B cell (primary cell): Measurements from ENCODE around the gene GALC. TPM values are rescaled to one million over a fixed set of nuclear protein-coding genes. Genes with fewer than 3 reads are reported as not detected.

Experiments
- ATAC-seq: fragments of 200-7000 bp; cut with Tn5 transposase; one replicate; pipeline ENCODE4 v1.10.0; 2021; ENCODE audit warnings: low read depth, mild to moderate bottlenecking, moderate number of reproducible peaks, moderate library complexity
- CTCF ChIA-PET: fragments of 350-600 bp; sonication (Branson Sonifier 250); formaldehyde crosslinking; loops from one replicate; lab custom pipeline; 2021; ENCODE audit warnings: antibody characterized with exemption, inconsistent platforms; lab: Charles Lee
- POLR2A ChIA-PET: fragments of 350-600 bp; sonication (Branson Sonifier 250); formaldehyde crosslinking; loops from one replicate; lab custom pipeline; 2021; ENCODE audit warnings: antibody characterized with exemption; lab: Charles Lee
- DNase-seq: peaks from one replicate; pipeline ENCODE4 v3.0.0; 2013
- H2AFZ ChIP-seq: 2 replicates; pipeline ENCODE4 v1.6.1; 2012; ENCODE audit warnings: mild to moderate bottlenecking, low read depth, low read length; ENCODE audit not compliant: insufficient read depth, poor library complexity, severe bottlenecking
- H3K27ac ChIP-seq, 2 donors: 1 replicate in 1 of 2; 2 replicates in 1 of 2; pipeline ENCODE4 v1.5.1; 2012 to 2013; ENCODE audit warnings: low read length in 2 of 2, mild to moderate bottlenecking in 2 of 2, moderate library complexity in 1 of 2
- H3K27me3 ChIP-seq, 4 experiments: fragments of 200-600 bp in 1 of 4; sonication (generic) in 1 of 4; replicated peaks in 1 of 4; 1 replicate in 2 of 4; 2 replicates in 2 of 4; pipeline versions ENCODE4 v1.6.1 to v1.7.0; 2013 to 2016; ENCODE audit warnings: low read length in 3 of 4, mild to moderate bottlenecking in 2 of 4, mixed read lengths in 1 of 4, moderate library complexity in 1 of 4; ENCODE audit not compliant: insufficient read depth in 4 of 4, control insufficient read depth in 3 of 4; ENCODE audit errors: control extremely low read depth in 1 of 4
- H3K36me3 ChIP-seq, 2 experiments: replicated peaks in 1 of 2; 1 replicate in 1 of 2; 2 replicates in 1 of 2; pipeline versions ENCODE4 v1.6.1 to v1.7.1; 2013; ENCODE audit warnings: low read length in 1 of 2; ENCODE audit not compliant: insufficient read depth in 2 of 2, control insufficient read depth in 1 of 2; ENCODE audit errors: control extremely low read depth in 1 of 2, extremely low read depth in 1 of 2
- H3K4me1 ChIP-seq, 2 donors: fragments of 200-600 bp in 1 of 2; sonication (generic) in 1 of 2; 1 replicate in 1 of 2; 2 replicates in 1 of 2; pipeline versions ENCODE4 v1.5.1 to v1.6.1; 2013 to 2017; ENCODE audit warnings: low read length in 2 of 2; ENCODE audit not compliant: control insufficient read depth in 2 of 2, insufficient read depth in 2 of 2
- H3K4me2 ChIP-seq: replicated peaks from 2 replicates; pipeline ENCODE3; 2012; ENCODE audit warnings: mild to moderate bottlenecking, low read depth, low read length; ENCODE audit not compliant: poor library complexity, severe bottlenecking
- H3K4me3 ChIP-seq, 5 experiments: fragments of 200-600 bp in 1 of 5; sonication (generic) in 1 of 5; 1 replicate in 3 of 5; 2 replicates in 2 of 5; pipeline versions ENCODE4 v1.5.1 to v1.7.0; 2011 to 2016; ENCODE audit warnings: low read length in 4 of 5, mild to moderate bottlenecking in 4 of 5, low read depth in 2 of 5, control low read depth in 1 of 5, moderate library complexity in 1 of 5; ENCODE audit not compliant: insufficient read depth in 1 of 5; ENCODE audit errors: control extremely low read depth in 1 of 5, extremely low read depth in 1 of 5
- H3K79me2 ChIP-seq: fragments of 200-600 bp; sonication (generic); one replicate; pipeline ENCODE4 v1.6.0; 2016; ENCODE audit warnings: low read length; ENCODE audit not compliant: control insufficient read depth, insufficient read depth
- H3K9ac ChIP-seq: fragments of 200-600 bp; sonication (generic); 2 replicates; pipeline ENCODE4 v1.6.1; 2017; ENCODE audit warnings: mild to moderate bottlenecking, low read length, moderate library complexity
- H3K9me3 ChIP-seq, 3 donors: one replicate each; pipeline versions ENCODE4 v1.6.1 to v1.7.1; 2013; ENCODE audit warnings: low read length in 2 of 3; ENCODE audit not compliant: control insufficient read depth in 2 of 3, insufficient read depth in 1 of 3; ENCODE audit errors: control extremely low read depth in 1 of 3
- H4K20me1 ChIP-seq: 2 replicates; pipeline ENCODE4 v1.6.0; 2012; ENCODE audit warnings: mild to moderate bottlenecking, low read length; ENCODE audit not compliant: insufficient read depth, control insufficient read depth, poor library complexity, severe bottlenecking
- H3K27ac Mint-ChIP-seq: one replicate; pipeline ENCODE4 v1.8.0; 2021; ENCODE audit warnings: mixed read lengths
- H3K27me3 Mint-ChIP-seq: one replicate; pipeline ENCODE4 v1.8.0; 2021; ENCODE audit warnings: mixed read lengths
- H3K4me1 Mint-ChIP-seq: one replicate; pipeline ENCODE4 v1.8.0; 2021; ENCODE audit warnings: mixed read lengths
- H3K4me3 Mint-ChIP-seq: one replicate; pipeline ENCODE4 v1.8.0; 2021; ENCODE audit warnings: mixed read lengths
- H3K9me3 Mint-ChIP-seq: one replicate; pipeline ENCODE4 v1.8.0; 2022; ENCODE audit warnings: mixed read lengths; ENCODE audit not compliant: insufficient read depth
- CTCF ChIP-seq: fragments of 200-600 bp; IDR thresholded peaks from one replicate; pipeline ENCODE4 v1.8.0; 2022; ENCODE audit warnings: antibody characterized with exemption, mild to moderate bottlenecking
- EZH2 ChIP-seq: IDR thresholded peaks from 2 replicates; pipeline ENCODE4 v1.6.1; 2012; ENCODE audit warnings: borderline replicate concordance, low read depth, mild to moderate bottlenecking, moderate library complexity, low read length; ENCODE audit not compliant: insufficient read depth, poor library complexity, severe bottlenecking
- WGBS: methylation state at CpG from one replicate; pipeline ENCODE4 v1.1.5; 2013; ENCODE audit warnings: missing lambda C conversion rate; ENCODE audit not compliant: insufficient coverage; 5-methylcytosine and 5-hydroxymethylcytosine counted together
- intact Hi-C: fragments of 100-400 bp; cut with micrococcal nuclease; formaldehyde crosslinking; loops from one replicate; pipeline ENCODE4 v1.10.0; 2022
- polyA plus RNA-seq: library from polyadenylated mRNA; depleted of rRNA; stranded (reverse); fragments of >200 nt; gene quantifications from 2 replicates; pipeline ENCODE4 v1.2.3, GENCODE V29; 2012
- total RNA-seq, 2 donors: library from RNA; stranded (reverse); fragments of 120-200 nt in 1 of 2; gene quantifications; 1 replicate in 1 of 2; 2 replicates in 1 of 2; pipeline versions ENCODE4 v1.2.3 to v1.2.4, GENCODE V29; 2013 to 2022

Gene GALC
- total and polyA plus RNA-seq, 2 donors (not counting 1 experiment from before 2014, with no cell fraction given), result 4.9 to 17.8 TPM

GRCh38 chr14:88016768-88017167 lies 23.8 kb upstream of the GALC start:
- ATAC-seq (no peak), DNase-seq (no peak)
- H3K4me2 ChIP-seq, result no peak overlapping the region
- peaks cover 0 to 21% of the 10 kb centered on the region in 2 experiments for H3K36me3 ChIP-seq
- Mint-ChIP-seq H3K9me3 (no peaks in the 10 kb centered on the region), H3K27me3 (no peaks in the 10 kb centered on the region), H3K27ac (no peak overlapping the region), H3K4me1 (peaks cover 19% of the 10 kb centered on the region), H3K4me3 (no peak overlapping the region)
- no peaks in the 10 kb centered on the region for H3K27me3 ChIP-seq
- H3K27ac ChIP-seq, result no peak overlapping the region
- CTCF ChIA-PET, result interaction anchor here (0.8 to 6.7 kb wide), 6 partner anchors 14 to 152 kb away, joined by 3 to 63 read pairs (median 5); no protein-coding TSS in a partner anchor
- WGBS, result 100% methylated on average over 2 of the region's 2 CpGs
- H2AFZ ChIP-seq, result no peak overlapping the region
- H3K4me1 ChIP-seq, result peaks cover 2 to 7% of the 10 kb centered on the region in 2 donors
- no peak overlapping the region for H3K9ac ChIP-seq
- H3K4me3 ChIP-seq, result no peak overlapping the region
- peaks cover 63% of the 10 kb centered on the region for H3K79me2 ChIP-seq
- H3K9me3 ChIP-seq, result peaks cover 0 to 1% (median 0%) of the 10 kb centered on the region in 3 donors
- H4K20me1 ChIP-seq, result peaks cover 27% of the 10 kb centered on the region
- TF ChIP-seq CTCF (no peak), EZH2 (no peak)
- POLR2A ChIA-PET, result no interaction called here
- intact Hi-C loops, result loop anchor here (5.0 kb wide), 1 partner anchor 34 kb away; no protein-coding TSS in a partner anchor

- Histone ChIP-seq H3K4me2 (peak overlapping the region; percentile 41), H3K4me1 (peaks cover 2 to 13% of the 10 kb centered on the region in 2 donors), H3K9ac (no peak overlapping the region), H3K9me3 (peaks cover 0 to 1% (median 0%) of the 10 kb centered on the region in 3 donors), H2AFZ (peak overlapping the region; percentile 21), H3K27ac (no peak overlapping the region), H4K20me1 (peaks cover 27% of the 10 kb centered on the region), H3K36me3 (peaks cover 4 to 35% of the 10 kb centered on the region in 2 experiments), H3K4me3 (no peak overlapping the region), H3K79me2 (peaks cover 91% of the 10 kb centered on the region), H3K27me3 (no peaks in the 10 kb centered on the region)
- Mint-ChIP-seq H3K4me1 (peaks cover 44% of the 10 kb centered on the region), H3K4me3 (no peak overlapping the region), H3K9me3 (no peaks in the 10 kb centered on the region), H3K27ac (no peak overlapping the region), H3K27me3 (no peaks in the 10 kb centered on the region)
- POLR2A ChIA-PET, result interaction anchor here (0.6 kb wide), 1 partner anchor 560 kb away, joined by 3 read pairs; no protein-coding TSS in a partner anchor
- CTCF ChIA-PET, result interaction anchor here (0.8 to 6.7 kb wide), 16 partner anchors 9 to 778 kb away, joined by 3 to 63 read pairs (median 8); partner anchors contain the start of genes EML5, GALC and GPR65
- intact Hi-C loops, result loop anchor here (1.0 kb wide), 2 partner anchors 69 to 154 kb away; no protein-coding TSS in a partner anchor
- TF ChIP-seq EZH2 (no peak), CTCF (peak; percentile 84)
- WGBS, result 0% methylated on average over 2 of the region's 7 CpGs
- peak; percentile 86 for ATAC-seq
- peak; percentile 72 for DNase-seq
These were observed 20.9 kb upstream of the GALC start for GRCh38 chr14:88013750-88014349.
